Measurements from ENCODE around the gene CSGALNACT2.

CSGALNACT2 gene

GRCh38 chr10:43190289-43190688 lies 52.0 kb downstream of the CSGALNACT2 start:
- Mint-ChIP-seq H3K4me3 (no peak overlapping the region), H3K4me1 (ENCODE audit: low read depth) (no peaks in the 10 kb centered on the region), H3K27me3 (no peaks in the 10 kb centered on the region), H3K27ac (no peak overlapping the region), H3K36me3 (ENCODE audit: low read depth) (peaks cover 35% of the 10 kb centered on the region), H3K9me3 (no peaks in the 10 kb centered on the region)
- DNase-seq = no peak

- Mint-ChIP-seq H3K4me3 (no peak overlapping the region), H3K9me3 (no peaks in the 10 kb centered on the region), H3K4me1 (ENCODE audit: low read depth) (no peaks in the 10 kb centered on the region), H3K27ac (no peak overlapping the region), H3K27me3 (no peaks in the 10 kb centered on the region), H3K36me3 (ENCODE audit: low read depth) (peaks cover 30% of the 10 kb centered on the region)
- DNase-seq = no peak
Measured at GRCh38 chr10:43190775-43191174, 52.5 kb downstream of the CSGALNACT2 start.

GRCh38 chr10:43192884-43193283 lies 54.6 kb downstream of the CSGALNACT2 start:
- Mint-ChIP-seq H3K4me3 (no peak overlapping the region), H3K27me3 (no peaks in the 10 kb centered on the region), H3K36me3 (ENCODE audit: low read depth) (peaks cover 9% of the 10 kb centered on the region), H3K4me1 (ENCODE audit: low read depth) (no peaks in the 10 kb centered on the region), H3K27ac (no peak overlapping the region), H3K9me3 (no peaks in the 10 kb centered on the region)
- no peak for DNase-seq

- Mint-ChIP-seq H3K27ac (no peak overlapping the region), H3K4me3 (no peak overlapping the region), H3K9me3 (no peaks in the 10 kb centered on the region), H3K4me1 (ENCODE audit: low read depth) (no peaks in the 10 kb centered on the region), H3K27me3 (no peaks in the 10 kb centered on the region), H3K36me3 (ENCODE audit: low read depth) (peaks cover 5% of the 10 kb centered on the region)
- peak; percentile 26 for DNase-seq
Measured at GRCh38 chr10:43193496-43194080, 55.3 kb downstream of the CSGALNACT2 start.

- peak overlapping the region; percentile 66 for H3K27ac Mint-ChIP-seq
- no peaks in the 10 kb centered on the region for H3K9me3 Mint-ChIP-seq
- H3K36me3 Mint-ChIP-seq (ENCODE audit: low read depth) = peaks cover 5% of the 10 kb centered on the region
- no peaks in the 10 kb centered on the region for H3K4me1 Mint-ChIP-seq (ENCODE audit: low read depth)
- no peak overlapping the region for H3K4me3 Mint-ChIP-seq
- DNase-seq = no peak
- no peaks in the 10 kb centered on the region for H3K27me3 Mint-ChIP-seq
Measured at GRCh38 chr10:43194266-43194665, 56.0 kb downstream of the CSGALNACT2 start.

DNA sequence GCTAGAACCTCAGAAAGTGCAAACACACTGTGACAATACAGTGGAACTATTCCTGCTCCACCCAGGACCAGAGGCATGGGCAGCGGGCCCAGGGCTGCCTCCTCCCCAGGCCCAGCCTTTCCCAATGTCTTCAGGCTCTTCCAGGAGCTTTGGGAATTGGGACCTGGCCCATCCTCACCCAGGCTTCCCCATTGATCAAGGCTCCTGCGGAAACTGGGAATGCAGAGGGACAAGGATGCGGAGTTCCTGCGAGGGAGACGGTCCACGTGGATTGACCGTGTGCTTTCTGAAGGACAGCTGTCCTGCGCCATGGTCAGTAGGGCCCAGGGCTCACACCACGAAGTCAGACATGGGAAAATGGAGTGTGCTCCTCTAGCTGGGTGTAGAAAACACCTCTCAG lies 56.6 kb downstream of the CSGALNACT2 start:
- no peaks in the 10 kb centered on the region for H3K4me1 Mint-ChIP-seq (ENCODE audit: low read depth)
- H3K4me3 Mint-ChIP-seq = no peak overlapping the region
- no peaks in the 10 kb centered on the region for H3K27me3 Mint-ChIP-seq
- DNase-seq = no peak
- H3K9me3 Mint-ChIP-seq = no peaks in the 10 kb centered on the region
- peaks cover 3% of the 10 kb centered on the region for H3K36me3 Mint-ChIP-seq (ENCODE audit: low read depth)
- no peak overlapping the region for H3K27ac Mint-ChIP-seq

DNA sequence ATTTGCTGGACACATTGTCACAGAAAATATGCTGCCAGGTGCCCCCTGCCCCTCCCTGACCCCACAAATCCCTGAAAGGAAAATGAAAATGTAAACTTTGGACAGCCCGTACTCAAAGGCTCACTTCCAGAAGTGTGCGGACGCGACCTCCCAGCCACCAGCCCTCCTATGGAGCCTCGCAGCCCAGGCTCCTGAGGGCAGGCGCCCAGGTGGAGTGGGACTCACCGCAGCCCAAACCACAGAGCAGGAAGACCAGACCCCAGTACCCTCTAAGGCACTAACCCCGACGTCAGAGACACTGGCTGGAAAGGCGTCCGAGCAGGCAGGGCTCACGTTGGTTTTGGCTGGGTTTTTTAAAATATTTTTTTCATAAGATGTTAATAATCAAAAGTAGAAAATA lies 57.3 kb downstream of the CSGALNACT2 start:
- H3K36me3 Mint-ChIP-seq (ENCODE audit: low read depth) = no peaks in the 10 kb centered on the region
- H3K4me1 Mint-ChIP-seq (ENCODE audit: low read depth) = no peaks in the 10 kb centered on the region
- no peak for DNase-seq
- no peaks in the 10 kb centered on the region for H3K27me3 Mint-ChIP-seq
- no peak overlapping the region for H3K27ac Mint-ChIP-seq
- H3K9me3 Mint-ChIP-seq = no peaks in the 10 kb centered on the region
- no peak overlapping the region for H3K4me3 Mint-ChIP-seq

DNA sequence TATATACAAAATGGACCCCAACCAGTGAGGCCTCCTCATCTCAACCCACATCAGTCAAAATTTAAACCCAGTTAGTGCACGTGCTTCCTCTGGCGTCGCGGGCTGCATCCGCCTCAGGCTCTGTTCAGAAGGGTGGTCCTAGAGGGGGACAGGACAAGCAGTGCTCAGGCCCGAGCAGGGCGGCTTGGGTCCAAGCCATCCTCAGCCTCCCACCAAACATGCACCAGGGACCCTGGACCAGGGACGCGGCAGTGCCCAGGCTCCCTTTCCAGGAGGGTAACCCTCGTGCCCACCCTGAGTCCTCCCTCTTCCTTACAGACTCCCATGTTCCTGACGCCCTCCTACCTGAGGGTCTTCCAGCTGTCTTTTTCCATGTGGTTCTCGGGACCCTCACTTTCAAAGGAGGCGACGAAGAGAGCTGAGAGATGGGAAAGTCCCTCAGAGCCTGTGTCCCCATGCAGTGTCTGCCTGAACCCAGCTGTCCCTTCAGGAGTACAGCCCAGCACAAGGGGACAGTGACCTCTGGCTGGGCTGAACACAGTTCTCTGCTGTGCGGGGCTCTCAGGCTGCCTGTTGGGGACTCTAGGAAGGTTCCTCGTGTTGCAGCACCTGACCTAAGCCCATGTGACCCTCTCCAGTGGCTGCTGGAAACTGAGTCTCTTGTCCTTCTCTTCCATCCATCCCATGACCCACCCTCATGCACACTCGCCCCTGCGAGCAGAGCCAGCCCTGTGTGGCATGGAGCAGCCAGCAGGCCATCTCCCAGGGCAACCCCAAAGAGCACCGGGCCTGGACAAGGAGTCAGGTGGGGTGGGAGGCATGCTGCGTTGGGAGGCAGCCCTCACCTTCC lies 58.1 kb downstream of the CSGALNACT2 start:
- no peak overlapping the region for H3K4me3 Mint-ChIP-seq
- H3K27ac Mint-ChIP-seq = no peak overlapping the region
- H3K4me1 Mint-ChIP-seq (ENCODE audit: low read depth) = no peaks in the 10 kb centered on the region
- no peaks in the 10 kb centered on the region for H3K27me3 Mint-ChIP-seq
- peak; percentile 23 for DNase-seq
- H3K9me3 Mint-ChIP-seq = no peaks in the 10 kb centered on the region
- H3K36me3 Mint-ChIP-seq (ENCODE audit: low read depth) = no peaks in the 10 kb centered on the region

DNA sequence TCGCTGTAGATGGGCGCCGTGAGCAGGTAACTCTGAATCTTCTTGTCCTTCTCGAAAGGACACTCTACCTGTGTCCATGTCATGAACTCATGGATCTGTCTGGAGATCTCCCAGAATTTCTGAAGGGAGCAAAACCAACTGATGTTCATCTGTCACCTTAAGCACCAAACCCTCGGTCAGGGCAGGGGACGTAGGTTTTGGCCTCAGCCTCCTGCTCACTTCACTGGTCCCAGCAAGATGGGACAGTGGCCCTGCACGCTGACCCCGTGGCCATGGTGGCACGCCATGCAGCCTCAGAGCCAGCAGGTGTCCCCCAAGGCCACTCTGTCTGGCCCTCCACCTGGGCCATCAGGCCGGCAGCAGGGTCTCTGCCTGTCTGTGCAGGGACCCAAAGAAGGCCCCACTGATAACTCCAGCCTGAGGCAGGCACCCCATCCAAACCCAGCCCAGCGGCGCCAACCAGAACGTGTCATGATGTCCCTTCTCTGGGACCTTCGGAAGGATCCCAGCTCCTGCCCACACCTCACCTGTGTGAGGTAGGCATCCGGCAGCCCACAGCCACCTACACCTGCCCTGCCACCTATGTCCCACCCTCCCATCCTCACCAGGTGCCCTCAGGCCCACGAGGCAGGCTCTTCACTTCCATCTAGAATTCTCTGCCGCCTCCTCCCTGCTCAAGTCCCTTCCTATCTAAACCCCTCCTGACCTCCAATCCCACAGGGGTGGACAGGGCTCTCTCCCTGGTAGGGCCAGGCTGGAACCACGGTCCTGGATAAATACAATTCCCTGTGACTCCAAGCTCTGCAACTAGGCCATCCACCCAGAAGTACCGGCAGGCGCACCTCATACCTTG lies 59.0 kb downstream of the CSGALNACT2 start:
- H3K36me3 Mint-ChIP-seq (ENCODE audit: low read depth) = no peaks in the 10 kb centered on the region
- peak; percentile 26 for DNase-seq
- H3K9me3 Mint-ChIP-seq = no peaks in the 10 kb centered on the region
- H3K4me1 Mint-ChIP-seq (ENCODE audit: low read depth) = peaks cover 3% of the 10 kb centered on the region
- H3K4me3 Mint-ChIP-seq = no peak overlapping the region
- H3K27ac Mint-ChIP-seq = peak overlapping the region; percentile 57
- H3K27me3 Mint-ChIP-seq = no peaks in the 10 kb centered on the region

GRCh38 chr10:43197834-43198681 lies 59.8 kb downstream of the CSGALNACT2 start:
- H3K4me3 Mint-ChIP-seq = no peak overlapping the region
- no peaks in the 10 kb centered on the region for H3K36me3 Mint-ChIP-seq (ENCODE audit: low read depth)
- H3K27me3 Mint-ChIP-seq = no peaks in the 10 kb centered on the region
- peaks cover 4% of the 10 kb centered on the region for H3K4me1 Mint-ChIP-seq (ENCODE audit: low read depth)
- peak overlapping the region; percentile 57 for H3K27ac Mint-ChIP-seq
- DNase-seq = peak; percentile 35
- H3K9me3 Mint-ChIP-seq = no peaks in the 10 kb centered on the region

GRCh38 chr10:43198682-43199005 lies 60.4 kb downstream of the CSGALNACT2 start:
- H3K9me3 Mint-ChIP-seq = no peaks in the 10 kb centered on the region
- peaks cover 4% of the 10 kb centered on the region for H3K4me1 Mint-ChIP-seq (ENCODE audit: low read depth)
- H3K4me3 Mint-ChIP-seq = no peak overlapping the region
- H3K36me3 Mint-ChIP-seq (ENCODE audit: low read depth) = no peaks in the 10 kb centered on the region
- H3K27ac Mint-ChIP-seq = no peak overlapping the region
- H3K27me3 Mint-ChIP-seq = no peaks in the 10 kb centered on the region
- DNase-seq = peak; percentile 13

GRCh38 chr10:43199088-43199683 lies 60.9 kb downstream of the CSGALNACT2 start:
- peak; percentile 16 for DNase-seq
- no peaks in the 10 kb centered on the region for H3K27me3 Mint-ChIP-seq
- no peak overlapping the region for H3K4me3 Mint-ChIP-seq
- H3K4me1 Mint-ChIP-seq (ENCODE audit: low read depth) = peaks cover 4% of the 10 kb centered on the region
- H3K27ac Mint-ChIP-seq = no peak overlapping the region
- H3K9me3 Mint-ChIP-seq = no peaks in the 10 kb centered on the region
- no peaks in the 10 kb centered on the region for H3K36me3 Mint-ChIP-seq (ENCODE audit: low read depth)

DNA sequence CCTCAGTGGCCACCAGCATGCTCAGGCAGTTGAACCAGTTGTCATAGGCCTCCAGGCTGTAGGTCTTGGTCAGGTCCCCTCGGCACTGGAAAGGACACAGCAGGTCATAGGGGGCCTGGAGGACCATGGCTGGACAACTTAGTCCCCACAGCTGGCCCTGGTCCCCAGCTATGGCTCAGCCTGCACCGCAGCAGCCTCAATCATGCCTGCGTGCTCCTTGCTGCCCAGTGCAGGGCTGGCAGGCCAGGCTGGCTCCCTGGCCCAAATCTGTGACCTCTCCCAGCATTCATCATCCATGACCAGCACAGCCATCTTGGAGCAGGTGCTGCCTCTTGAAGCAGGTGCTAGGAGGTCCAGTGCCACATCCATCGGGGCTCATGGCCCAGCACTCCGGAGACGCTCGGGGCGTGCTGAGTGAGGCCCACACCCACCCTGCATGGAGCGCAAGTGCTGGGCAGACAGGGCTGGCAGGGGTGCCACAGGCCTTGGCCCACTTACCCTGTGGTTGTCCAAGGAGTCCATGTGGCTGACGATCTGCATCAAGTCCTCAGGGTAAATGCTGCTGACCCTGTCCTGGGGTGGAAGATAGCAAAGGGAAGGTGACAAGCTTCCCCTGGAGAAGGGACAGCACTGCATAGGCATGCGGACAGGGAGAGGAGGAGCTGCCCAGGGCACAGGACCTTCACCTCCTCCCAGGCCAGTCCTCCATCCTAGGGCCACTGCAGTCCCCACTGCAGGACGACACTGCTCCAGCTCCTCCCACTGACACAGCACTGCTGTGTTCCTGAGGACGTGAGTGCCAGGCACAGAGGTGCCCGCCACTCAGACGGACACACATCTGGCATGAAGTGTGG lies 61.7 kb downstream of the CSGALNACT2 start:
- Mint-ChIP-seq H3K27me3 (no peaks in the 10 kb centered on the region), H3K36me3 (ENCODE audit: low read depth) (no peaks in the 10 kb centered on the region), H3K4me1 (ENCODE audit: low read depth) (peaks cover 4% of the 10 kb centered on the region), H3K9me3 (no peaks in the 10 kb centered on the region), H3K27ac (no peak overlapping the region), H3K4me3 (no peak overlapping the region)
- DNase-seq = peak; percentile 24
